IMR-90 (cell line): Measurements from ENCODE around the gene MRGPRX2. TPM values are rescaled to one million over a fixed set of nuclear protein-coding genes. Genes with fewer than 3 reads are reported as not detected.

Source experiments
- ATAC-seq: fragments of 200-7000 bp; cut with Tn5 transposase; 2 replicates; pipeline ENCODE4 v1.9.1; 2020; ENCODE audit warnings: low read depth, mild to moderate bottlenecking, moderate library complexity
- BruUV-seq: library from RNA; stranded (reverse); fragments of 400-500 nt; replicated peaks from 2 replicates; lab custom pipeline; 2021; lab: Mats Ljungman, UMichigan
- CTCF ChIA-PET: fragments of 300-600 bp; formaldehyde crosslinking; extraction: SDS; loops from one replicate; lab custom pipeline; 2021; ENCODE audit warnings: antibody characterized with exemption; lab: Yijun Ruan, JAX
- POLR2A ChIA-PET: fragments of 300-600 bp; sonication (Branson Sonifier 250); formaldehyde crosslinking; loops from one replicate; lab custom pipeline; 2022; ENCODE audit warnings: antibody characterized with exemption; ENCODE audit not compliant: unreplicated experiment; lab: Charles Lee
- DNase-seq: peaks from one replicate; pipeline ENCODE4 v3.0.0; 2013
- H2AFZ ChIP-seq: replicated peaks from 2 replicates; pipeline ENCODE3; 2013; ENCODE audit warnings: low read length, mild to moderate bottlenecking; ENCODE audit not compliant: poor library complexity
- H2AK5ac ChIP-seq: 2 replicates; pipeline ENCODE4 v1.6.1; 2013; ENCODE audit warnings: low read depth, low read length, inconsistent platforms
- H2AK9ac ChIP-seq: replicated peaks from 2 replicates; pipeline ENCODE3; 2013; ENCODE audit warnings: mild to moderate bottlenecking, low read depth, low read length, moderate library complexity; ENCODE audit not compliant: poor library complexity
- H2BK120ac ChIP-seq: 2 replicates; pipeline ENCODE4 v1.6.1; 2013; ENCODE audit warnings: low read depth, low read length, inconsistent platforms
- H2BK15ac ChIP-seq: 3 replicates; pipeline ENCODE4 v1.6.1; 2013; ENCODE audit warnings: low read depth, low read length, inconsistent platforms
- H2BK20ac ChIP-seq: 2 replicates; pipeline ENCODE4 v1.6.1; 2013; ENCODE audit warnings: low read depth, mild to moderate bottlenecking, inconsistent platforms, low read length, moderate library complexity
- H2BK5ac ChIP-seq: 2 replicates; pipeline ENCODE4 v1.6.1; 2013; ENCODE audit warnings: mild to moderate bottlenecking, low read depth, low read length, inconsistent platforms; ENCODE audit not compliant: poor library complexity, severe bottlenecking
- H3K14ac ChIP-seq: replicated peaks from 2 replicates; pipeline ENCODE4 v1.6.1; 2013; ENCODE audit warnings: low read depth, low read length, inconsistent platforms
- H3K18ac ChIP-seq: 2 replicates; pipeline ENCODE4 v1.6.1; 2013; ENCODE audit warnings: low read depth, low read length, control low read depth
- H3K23ac ChIP-seq: 2 replicates; pipeline ENCODE4 v1.6.1; 2013; ENCODE audit warnings: low read depth, low read length, inconsistent platforms
- H3K27ac ChIP-seq: 2 replicates; pipeline ENCODE4 v1.5.1; 2013; ENCODE audit warnings: mild to moderate bottlenecking, control low read depth, low read length; ENCODE audit not compliant: insufficient read depth
- H3K27me3 ChIP-seq: 2 replicates; pipeline ENCODE4 v1.6.1; 2013; ENCODE audit warnings: low read length; ENCODE audit not compliant: control insufficient read depth, insufficient read depth
- H3K36me3 ChIP-seq: 2 replicates; pipeline ENCODE4 v1.6.1; 2013; ENCODE audit warnings: low read length, mixed read lengths; ENCODE audit not compliant: control insufficient read depth, insufficient read depth
- H3K4ac ChIP-seq: 2 replicates; pipeline ENCODE4 v1.6.1; 2013; ENCODE audit warnings: low read depth, low read length, inconsistent platforms
- H3K4me1 ChIP-seq: 2 replicates; pipeline ENCODE4 v1.6.1; 2013; ENCODE audit warnings: low read length, mixed read lengths; ENCODE audit not compliant: control insufficient read depth, insufficient read depth
- H3K4me2 ChIP-seq: 2 replicates; pipeline ENCODE4 v1.6.1; 2013; ENCODE audit warnings: low read depth, mild to moderate bottlenecking, control low read depth, low read length, moderate library complexity
- H3K4me3 ChIP-seq: 2 replicates; pipeline ENCODE4 v1.5.1; 2013; ENCODE audit warnings: low read depth, mild to moderate bottlenecking, control low read depth, low read length, moderate library complexity; ENCODE audit not compliant: insufficient read depth
- H3K56ac ChIP-seq: 2 replicates; pipeline ENCODE4 v1.6.1; 2013; ENCODE audit warnings: low read length, inconsistent platforms; ENCODE audit not compliant: insufficient read depth; ENCODE audit errors: extremely low read depth
- H3K79me1 ChIP-seq, 2 experiments: 2 replicates each; pipeline ENCODE4 v1.6.1; 2013; ENCODE audit warnings: low read length in 2 of 2, inconsistent platforms in 1 of 2, low read depth in 1 of 2
- H3K9ac ChIP-seq: 2 replicates; pipeline ENCODE4 v1.6.1; 2013; ENCODE audit warnings: low read depth, low read length, control low read depth
- H3K9me1 ChIP-seq: 2 replicates; pipeline ENCODE4 v1.6.1; 2013; ENCODE audit warnings: low read length, inconsistent platforms; ENCODE audit not compliant: insufficient read depth
- H3K9me3 ChIP-seq: 2 replicates; pipeline ENCODE4 v1.6.1; 2013; ENCODE audit warnings: low read length; ENCODE audit not compliant: control insufficient read depth, insufficient read depth
- H4K20me1 ChIP-seq: 2 replicates; pipeline ENCODE4 v1.6.1; 2013; ENCODE audit warnings: low read length, inconsistent platforms; ENCODE audit not compliant: insufficient read depth
- H4K5ac ChIP-seq: 2 replicates; pipeline ENCODE4 v1.6.1; 2013; ENCODE audit warnings: mild to moderate bottlenecking, low read depth, low read length, control low read depth
- H4K8ac ChIP-seq, 2 experiments: 2 replicates each; pipeline ENCODE4 v1.6.1; 2013; ENCODE audit warnings: low read depth in 2 of 2, low read length in 2 of 2, control low read depth in 1 of 2, inconsistent platforms in 1 of 2
- H4K91ac ChIP-seq: 2 replicates; pipeline ENCODE4 v1.6.1; 2013; ENCODE audit warnings: low read depth, low read length, inconsistent platforms; ENCODE audit not compliant: insufficient read depth
- BHLHE40 ChIP-seq: fragments of 150-350 bp; IDR thresholded peaks from 2 replicates; pipeline ENCODE4 v1.6.1; 2016; ENCODE audit warnings: mild to moderate bottlenecking, low read depth, low read length
- CEBPB ChIP-seq: IDR thresholded peaks from 2 replicates; pipeline ENCODE4 v1.6.1; 2012; ENCODE audit warnings: low read depth, low read length, improper control_type of control experiment
- CHD1 ChIP-seq: IDR thresholded peaks from 2 replicates; pipeline ENCODE4 v1.6.1; 2012; ENCODE audit warnings: low read depth, low read length, improper control_type of control experiment
- CTCF ChIP-seq: conservative IDR thresholded peaks from 2 replicates; pipeline ENCODE4 v1.5.1; 2012; ENCODE audit warnings: mild to moderate bottlenecking, low read depth, low read length, improper control_type of control experiment
- FOS ChIP-seq: fragments of 150-350 bp; IDR thresholded peaks from 2 replicates; pipeline ENCODE4 v1.6.1; 2016; ENCODE audit warnings: low read depth, low read length
- MAFK ChIP-seq: IDR thresholded peaks from 2 replicates; pipeline ENCODE4 v1.6.1; 2012; ENCODE audit warnings: low read depth, low read length, improper control_type of control experiment
- MAZ ChIP-seq: IDR thresholded peaks from 2 replicates; pipeline ENCODE4 v1.6.1; 2012; ENCODE audit warnings: low read depth, mild to moderate bottlenecking, low read length, improper control_type of control experiment, moderate library complexity, borderline replicate concordance
- MXI1 ChIP-seq: IDR thresholded peaks from 2 replicates; pipeline ENCODE4 v1.6.1; 2012; ENCODE audit warnings: low read depth, mild to moderate bottlenecking, low read length, moderate library complexity, borderline replicate concordance
- NFE2L2 ChIP-seq: fragments of 150-350 bp; IDR thresholded peaks from 2 replicates; pipeline ENCODE4 v1.6.1; 2016; ENCODE audit warnings: low read depth, mild to moderate bottlenecking, low read length
- POLR2A ChIP-seq: IDR thresholded peaks from 2 replicates; pipeline ENCODE4 v1.6.1; 2012; ENCODE audit warnings: mild to moderate bottlenecking, low read depth, low read length
- RAD21 ChIP-seq: IDR thresholded peaks from 2 replicates; pipeline ENCODE4 v1.6.1; 2012; ENCODE audit warnings: low read length, improper control_type of control experiment
- RCOR1 ChIP-seq: IDR thresholded peaks from 2 replicates; pipeline ENCODE4 v1.6.1; 2012; ENCODE audit warnings: mild to moderate bottlenecking, low read length, improper control_type of control experiment; ENCODE audit not compliant: insufficient replicate concordance
- RFX5 ChIP-seq: IDR thresholded peaks from 2 replicates; pipeline ENCODE4 v1.8.0; 2012; ENCODE audit warnings: low read depth, mild to moderate bottlenecking, low read length, moderate library complexity
- SMC3 ChIP-seq: fragments of 150-350 bp; IDR thresholded peaks from 2 replicates; pipeline ENCODE4 v1.6.1; 2016; ENCODE audit warnings: low read depth, mild to moderate bottlenecking, antibody characterized with exemption, low read length, moderate library complexity
- WGBS, 2 experiments: methylation state at CpG; one replicate each; pipeline versions ENCODE4 v1.1.5 to v1.1.7; 2013; ENCODE audit warnings: missing lambda C conversion rate in 2 of 2; ENCODE audit not compliant: insufficient read length in 1 of 2; ENCODE audit errors: extremely low coverage in 2 of 2; 5-methylcytosine and 5-hydroxymethylcytosine counted together
- dilution Hi-C: fragments of 300-500 bp; cut with HindIII; formaldehyde crosslinking; loops from one replicate; pipeline ENCODE4 v1.14.3; 2018; ENCODE audit warnings: low sequenced_read_pairs; ENCODE audit not compliant: unreplicated experiment
- in situ Hi-C: fragments of 300-500 bp; cut with MboI; formaldehyde crosslinking; loops from 3 replicates; pipeline ENCODE4 v1.14.3; 2019; ENCODE audit warnings: low sequenced_read_pairs, inconsistent platforms, mixed read lengths
- intact Hi-C: fragments of 100-400 bp; cut with micrococcal nuclease; formaldehyde crosslinking; loops from 2 replicates; pipeline ENCODE4 v1.10.0; 2022
- polyA plus RNA-seq, 3 experiments: library from polyadenylated mRNA; depleted of rRNA; stranded (reverse); fragments of >200 nt; gene quantifications; 2 replicates each; pipeline ENCODE4 v1.2.3, GENCODE V29; 2012; ENCODE audit warnings: low replicate concordance in 1 of 3
- total RNA-seq: library from RNA; depleted of rRNA; stranded (reverse); fragments of >200 nt; gene quantifications from 2 replicates; pipeline ENCODE4 v1.2.3, GENCODE V29; 2012
- TF ChIP-seq, protein P1 (sequence below): fragments of 150-350 bp; IDR thresholded peaks from 2 replicates; pipeline ENCODE4 v1.6.1; 2016; ENCODE audit warnings: low read depth, mild to moderate bottlenecking, low read length, moderate library complexity, borderline replicate concordance
- TF ChIP-seq, protein P2 (sequence below): fragments of 150-350 bp; IDR thresholded peaks from 2 replicates; pipeline ENCODE4 v1.6.1; 2017; ENCODE audit warnings: mild to moderate bottlenecking, antibody characterized with exemption, low read length, low read depth

MRGPRX2 gene
- total and polyA plus RNA-seq, 2 of the 4 experiments (the other 2 are of a cell fraction), result not detected

GRCh38 chr11:19100885-19101284, 40.4 kb upstream of the MRGPRX2 start:
- Histone ChIP-seq H3K23ac (no peak overlapping the region), H3K14ac (no peak overlapping the region), H2BK20ac (no peak overlapping the region), H4K5ac (no peak overlapping the region), H2BK5ac (no peak overlapping the region), H3K9ac (no peak overlapping the region), H2BK120ac (no peak overlapping the region), H4K91ac (no peak overlapping the region), H3K9me3 (no peaks in the 10 kb centered on the region), H4K20me1 (no peaks in the 10 kb centered on the region), H3K4me1 (no peaks in the 10 kb centered on the region), H3K27me3 (peaks cover 18% of the 10 kb centered on the region), H3K9me1 (no peaks in the 10 kb centered on the region), H3K36me3 (no peaks in the 10 kb centered on the region), H3K56ac (no peak overlapping the region), H3K4ac (no peak overlapping the region), H4K8ac (no peak overlapping the region), H2AK9ac (no peak overlapping the region), H2BK15ac (no peak overlapping the region), H3K4me3 (no peak overlapping the region), H2AFZ (no peak overlapping the region), H3K27ac (no peak overlapping the region), H3K18ac (no peak overlapping the region), H3K79me1 (no peaks in the 10 kb centered on the region), H2AK5ac (no peak overlapping the region), H3K4me2 (no peak overlapping the region)
- dilution Hi-C loops, result no loop called here
- no peak for ATAC-seq
- CTCF ChIA-PET, result interaction anchor here (0.6 kb wide), 1 partner anchor 29 kb away, joined by 3 read pairs; no protein-coding TSS in a partner anchor
- WGBS, 2 experiments, result no CpG with 5 or more reads among the region's 4 CpGs
- in situ Hi-C loops, result no loop called here
- BruUV-seq, result no TSS peak
- intact Hi-C loops, result no loop called here
- POLR2A ChIA-PET, result no interaction called here
- TF ChIP-seq BHLHE40 (no peak), CHD1 (no peak), MAFK (no peak), MXI1 (no peak), RAD21 (no peak), RFX5 (no peak), FOS (no peak), NFE2L2 (no peak), CTCF (no peak), MAZ (no peak), CEBPB (no peak), SMC3 (no peak), POLR2A (no peak), RCOR1 (no peak)
- TF ChIP-seq, protein P1, sequence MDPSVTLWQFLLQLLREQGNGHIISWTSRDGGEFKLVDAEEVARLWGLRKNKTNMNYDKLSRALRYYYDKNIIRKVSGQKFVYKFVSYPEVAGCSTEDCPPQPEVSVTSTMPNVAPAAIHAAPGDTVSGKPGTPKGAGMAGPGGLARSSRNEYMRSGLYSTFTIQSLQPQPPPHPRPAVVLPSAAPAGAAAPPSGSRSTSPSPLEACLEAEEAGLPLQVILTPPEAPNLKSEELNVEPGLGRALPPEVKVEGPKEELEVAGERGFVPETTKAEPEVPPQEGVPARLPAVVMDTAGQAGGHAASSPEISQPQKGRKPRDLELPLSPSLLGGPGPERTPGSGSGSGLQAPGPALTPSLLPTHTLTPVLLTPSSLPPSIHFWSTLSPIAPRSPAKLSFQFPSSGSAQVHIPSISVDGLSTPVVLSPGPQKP, result no peak
- TF ChIP-seq, protein P2, sequence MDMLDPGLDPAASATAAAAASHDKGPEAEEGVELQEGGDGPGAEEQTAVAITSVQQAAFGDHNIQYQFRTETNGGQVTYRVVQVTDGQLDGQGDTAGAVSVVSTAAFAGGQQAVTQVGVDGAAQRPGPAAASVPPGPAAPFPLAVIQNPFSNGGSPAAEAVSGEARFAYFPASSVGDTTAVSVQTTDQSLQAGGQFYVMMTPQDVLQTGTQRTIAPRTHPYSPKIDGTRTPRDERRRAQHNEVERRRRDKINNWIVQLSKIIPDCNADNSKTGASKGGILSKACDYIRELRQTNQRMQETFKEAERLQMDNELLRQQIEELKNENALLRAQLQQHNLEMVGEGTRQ, result no peak
- DNase-seq, result no peak
